HUES48 (cell line): ENCODE measurements around the gene CCNY.
A peak's percentile ranks its signal among the peaks of the same experiment; 100 is the strongest.

Experiments
- H3K27ac ChIP-seq: one replicate; pipeline ENCODE4 v1.7.0; 2013; ENCODE audit warnings: low read depth, low read length, inconsistent platforms
- H3K27me3 ChIP-seq: 2 replicates; pipeline ENCODE4 v1.6.1; 2013; ENCODE audit warnings: mild to moderate bottlenecking, low read length; ENCODE audit not compliant: control insufficient read depth, insufficient read depth
- H3K36me3 ChIP-seq: 2 replicates; pipeline ENCODE4 v1.6.1; 2013; ENCODE audit warnings: low read length; ENCODE audit not compliant: control insufficient read depth, insufficient read depth
- H3K4me1 ChIP-seq: 2 replicates; pipeline ENCODE4 v1.6.1; 2013; ENCODE audit warnings: mild to moderate bottlenecking, low read length; ENCODE audit not compliant: control insufficient read depth, insufficient read depth
- H3K4me3 ChIP-seq: 2 replicates; pipeline ENCODE4 v1.5.1; 2013; ENCODE audit warnings: mild to moderate bottlenecking, low read depth, low read length
- H3K9ac ChIP-seq: 2 replicates; pipeline ENCODE4 v1.6.1; 2013; ENCODE audit warnings: mild to moderate bottlenecking, low read depth, low read length, moderate library complexity
- H3K9me3 ChIP-seq: 2 replicates; pipeline ENCODE4 v1.6.1; 2013; ENCODE audit warnings: low read length; ENCODE audit not compliant: control insufficient read depth, insufficient read depth

The CCNY gene

GRCh38 chr10:35368485-35369048 lies 32.3 kb downstream of the CCNY start:
- H3K9ac ChIP-seq = no peak overlapping the region
- no peaks in the 10 kb centered on the region for H3K36me3 ChIP-seq
- H3K27me3 ChIP-seq = no peaks in the 10 kb centered on the region
- H3K9me3 ChIP-seq = no peaks in the 10 kb centered on the region
- H3K27ac ChIP-seq = no peak overlapping the region
- H3K4me1 ChIP-seq = peaks cover 10% of the 10 kb centered on the region; the same call in 1 of the 2 replicates
- H3K4me3 ChIP-seq = no peak overlapping the region

GRCh38 chr10:35369049-35369611 lies 32.8 kb downstream of the CCNY start:
- H3K9ac ChIP-seq = no peak overlapping the region
- H3K36me3 ChIP-seq = no peaks in the 10 kb centered on the region
- H3K27me3 ChIP-seq = no peaks in the 10 kb centered on the region
- no peak overlapping the region for H3K27ac ChIP-seq
- H3K4me3 ChIP-seq = no peak overlapping the region
- peaks cover 10% of the 10 kb centered on the region; the same call in 1 of the 2 replicates for H3K4me1 ChIP-seq
- no peaks in the 10 kb centered on the region for H3K9me3 ChIP-seq

GRCh38 chr10:35371731-35372130 lies 35.4 kb downstream of the CCNY start:
- Histone ChIP-seq H3K27ac (no peak overlapping the region), H3K36me3 (no peaks in the 10 kb centered on the region), H3K4me3 (no peak overlapping the region), H3K9ac (no peak overlapping the region), H3K9me3 (no peaks in the 10 kb centered on the region), H3K4me1 (peaks cover 10% of the 10 kb centered on the region; the same call in 1 of the 2 replicates), H3K27me3 (no peaks in the 10 kb centered on the region)

GRCh38 chr10:35372329-35372728 lies 36.0 kb downstream of the CCNY start:
- H3K36me3 ChIP-seq = no peaks in the 10 kb centered on the region
- H3K27ac ChIP-seq = no peak overlapping the region
- H3K27me3 ChIP-seq = no peaks in the 10 kb centered on the region
- H3K9ac ChIP-seq = no peak overlapping the region
- no peaks in the 10 kb centered on the region for H3K9me3 ChIP-seq
- H3K4me1 ChIP-seq = peaks cover 9% of the 10 kb centered on the region; the same call in 1 of the 2 replicates
- H3K4me3 ChIP-seq = no peak overlapping the region

- Histone ChIP-seq H3K36me3 (no peaks in the 10 kb centered on the region), H3K9me3 (no peaks in the 10 kb centered on the region), H3K9ac (no peak overlapping the region), H3K27ac (no peak overlapping the region), H3K4me1 (peaks cover 26% of the 10 kb centered on the region), H3K27me3 (no peaks in the 10 kb centered on the region), H3K4me3 (no peak overlapping the region)
These were observed 38.9 kb downstream of the CCNY start for GRCh38 chr10:35375091-35375765.

- Histone ChIP-seq H3K9ac (no peak overlapping the region), H3K36me3 (no peaks in the 10 kb centered on the region), H3K27ac (no peak overlapping the region), H3K9me3 (no peaks in the 10 kb centered on the region), H3K27me3 (no peaks in the 10 kb centered on the region), H3K4me1 (peaks cover 30% of the 10 kb centered on the region), H3K4me3 (no peak overlapping the region)
These were observed 40.9 kb downstream of the CCNY start for GRCh38 chr10:35377050-35377728.

- Histone ChIP-seq H3K4me3 (no peak overlapping the region), H3K9ac (no peak overlapping the region; the same call in 1 of the 2 replicates)
These were observed 42.4 kb downstream of the CCNY start for GRCh38 chr10:35378541-35379210.

GRCh38 chr10:35379226-35380137 lies 43.2 kb downstream of the CCNY start:
- Histone ChIP-seq H3K4me1 (peaks cover 36% of the 10 kb centered on the region), H3K27ac (peak overlapping the region; percentile 3), H3K4me3 (no peak overlapping the region), H3K9me3 (no peaks in the 10 kb centered on the region), H3K36me3 (no peaks in the 10 kb centered on the region), H3K27me3 (no peaks in the 10 kb centered on the region), H3K9ac (no peak overlapping the region)

More at GRCh38 chr10:35378541-35379210, 42.4 kb downstream of the CCNY start:
- Histone ChIP-seq H3K4me1 (peaks cover 30% of the 10 kb centered on the region), H3K9me3 (no peaks in the 10 kb centered on the region), H3K36me3 (no peaks in the 10 kb centered on the region), H3K27ac (peak overlapping the region; percentile 3), H3K27me3 (no peaks in the 10 kb centered on the region)

- Histone ChIP-seq H3K27ac (no peak overlapping the region), H3K36me3 (no peaks in the 10 kb centered on the region), H3K9me3 (no peaks in the 10 kb centered on the region), H3K27me3 (no peaks in the 10 kb centered on the region), H3K4me1 (peaks cover 52% of the 10 kb centered on the region), H3K9ac (no peak overlapping the region), H3K4me3 (no peak overlapping the region)
These were observed 45.8 kb downstream of the CCNY start for GRCh38 chr10:35382096-35382495.

GRCh38 chr10:35384265-35384868 lies 48.1 kb downstream of the CCNY start:
- no peak overlapping the region for H3K4me3 ChIP-seq
- peaks cover 34% of the 10 kb centered on the region for H3K4me1 ChIP-seq
- peak overlapping the region; percentile 11 for H3K27ac ChIP-seq
- no peaks in the 10 kb centered on the region for H3K9me3 ChIP-seq
- no peaks in the 10 kb centered on the region for H3K36me3 ChIP-seq
- no peak overlapping the region for H3K9ac ChIP-seq
- H3K27me3 ChIP-seq = no peaks in the 10 kb centered on the region
